ENCODE results near the gene GCLM. TPM values are rescaled to one million over a fixed set of nuclear protein-coding genes. Genes with fewer than 3 reads are reported as not detected.
"Not testable (repeated sequence)": the region's sequence is repeated elsewhere in the genome, so short reads cannot be mapped to it uniquely, and the experiment has no call there.

The GCLM gene
- polyA plus RNA-seq, 1 donor (not counting 4 experiments of a cell fraction or from before 2014, with no cell fraction given), result 41.8 TPM

GRCh38 chr1:93864175-93864574 is 45.1 kb downstream of the GCLM start:
- Histone ChIP-seq H2AFZ (ENCODE audit: control insufficient read depth, low read length) (no peak overlapping the region), H3K79me2 (ENCODE audit: control insufficient read depth, insufficient read depth, low read length) (no peaks in the 10 kb centered on the region), H3K4me3 (ENCODE audit: control insufficient read depth in 2 of 3, extremely low read depth in 1 of 3, insufficient read depth in 2 of 3, low read depth in 1 of 3, low read length in 3 of 3) (no peak overlapping the region), H3K4me1 (ENCODE audit: control insufficient read depth, extremely low read depth, insufficient read depth, low read length) (no peaks in the 10 kb centered on the region), H3K9me1 (ENCODE audit: control insufficient read depth, extremely low read depth, insufficient read depth, low read length) (no peaks in the 10 kb centered on the region), H4K20me1 (ENCODE audit: control insufficient read depth, extremely low read depth, insufficient read depth, low read length) (no peaks in the 10 kb centered on the region), H3K4me2 (ENCODE audit: control insufficient read depth, extremely low read depth, insufficient read depth, low read depth, low read length) (no peak overlapping the region), H3K27ac (ENCODE audit: control insufficient read depth, insufficient read depth, low read length) (no peak overlapping the region), H3K9ac (ENCODE audit: control insufficient read depth, extremely low read depth, insufficient read depth, low read length) (no peak overlapping the region), H3K9me3 (ENCODE audit: control insufficient read depth, low read depth, low read length) (no peaks in the 10 kb centered on the region), H3K36me3 (ENCODE audit: control insufficient read depth in 2 of 2, extremely low read depth in 1 of 2, insufficient read depth in 2 of 2, low read length in 2 of 2) (peaks cover 3 to 4% of the 10 kb centered on the region in 2 experiments), H3K27me3 (ENCODE audit: control insufficient read depth, extremely low read depth, insufficient read depth, low read length) (no peaks in the 10 kb centered on the region)
- TF ChIP-seq EZH2 (IDR thresholded peaks at IDR 0.05; ENCODE audit: low read length), result no peak
- no peak for TF ChIP-seq CTCF (optimal IDR thresholded peaks at IDR 0.05 in 1 of 3, IDR thresholded peaks at IDR 0.05 in 1 of 3, conservative IDR thresholded peaks at IDR 0.05 in 1 of 3; ENCODE audit: extremely low read depth in 1 of 3, insufficient read depth in 2 of 3, low read length in 3 of 3)
- FAIRE-seq (no peak), DNase-seq (ENCODE audit: low read depth, low spot score) (no peak)
- dilution Hi-C loops (cut with MboI; ENCODE audit: extremely low pct_ligation_motif_present, low sequenced_read_pairs), result no loop called here

- FAIRE-seq; H3K4me3 ChIP-seq (ENCODE audit: control insufficient read depth in 2 of 3, extremely low read depth in 1 of 3, insufficient read depth in 2 of 3, low read depth in 1 of 3, low read length in 3 of 3); H3K27me3 ChIP-seq (ENCODE audit: control insufficient read depth, extremely low read depth, insufficient read depth, low read length); H4K20me1 ChIP-seq (ENCODE audit: control insufficient read depth, extremely low read depth, insufficient read depth, low read length); DNase-seq (ENCODE audit: low read depth, low spot score); dilution Hi-C loops (cut with MboI; ENCODE audit: extremely low pct_ligation_motif_present, low sequenced_read_pairs); H3K9me1 ChIP-seq (ENCODE audit: control insufficient read depth, extremely low read depth, insufficient read depth, low read length); H3K9ac ChIP-seq (ENCODE audit: control insufficient read depth, extremely low read depth, insufficient read depth, low read length); H3K4me2 ChIP-seq (ENCODE audit: control insufficient read depth, extremely low read depth, insufficient read depth, low read depth, low read length); H3K4me1 ChIP-seq (ENCODE audit: control insufficient read depth, extremely low read depth, insufficient read depth, low read length); H3K36me3 ChIP-seq (ENCODE audit: control insufficient read depth in 2 of 2, extremely low read depth in 1 of 2, insufficient read depth in 2 of 2, low read length in 2 of 2); H2AFZ ChIP-seq (ENCODE audit: control insufficient read depth, low read length); H3K9me3 ChIP-seq (ENCODE audit: control insufficient read depth, low read depth, low read length); H3K27ac ChIP-seq (ENCODE audit: control insufficient read depth, insufficient read depth, low read length); H3K79me2 ChIP-seq (ENCODE audit: control insufficient read depth, insufficient read depth, low read length): not testable (repeated sequence)
These were observed 51.6 kb downstream of the GCLM start for GRCh38 chr1:93857653-93858052.

- FAIRE-seq; H3K27ac ChIP-seq (ENCODE audit: control insufficient read depth, insufficient read depth, low read length); H3K4me1 ChIP-seq (ENCODE audit: control insufficient read depth, extremely low read depth, insufficient read depth, low read length); H3K79me2 ChIP-seq (ENCODE audit: control insufficient read depth, insufficient read depth, low read length); H2AFZ ChIP-seq (ENCODE audit: control insufficient read depth, low read length); H3K9me1 ChIP-seq (ENCODE audit: control insufficient read depth, extremely low read depth, insufficient read depth, low read length); H3K36me3 ChIP-seq (ENCODE audit: control insufficient read depth in 2 of 2, extremely low read depth in 1 of 2, insufficient read depth in 2 of 2, low read length in 2 of 2); DNase-seq (ENCODE audit: low read depth, low spot score); dilution Hi-C loops (cut with MboI; ENCODE audit: extremely low pct_ligation_motif_present, low sequenced_read_pairs); H3K4me3 ChIP-seq (ENCODE audit: control insufficient read depth in 2 of 3, extremely low read depth in 1 of 3, insufficient read depth in 2 of 3, low read depth in 1 of 3, low read length in 3 of 3); H3K9ac ChIP-seq (ENCODE audit: control insufficient read depth, extremely low read depth, insufficient read depth, low read length); H3K4me2 ChIP-seq (ENCODE audit: control insufficient read depth, extremely low read depth, insufficient read depth, low read depth, low read length); H3K9me3 ChIP-seq (ENCODE audit: control insufficient read depth, low read depth, low read length); H4K20me1 ChIP-seq (ENCODE audit: control insufficient read depth, extremely low read depth, insufficient read depth, low read length); H3K27me3 ChIP-seq (ENCODE audit: control insufficient read depth, extremely low read depth, insufficient read depth, low read length): not testable (repeated sequence)
These were observed 53.2 kb downstream of the GCLM start for GRCh38 chr1:93855983-93856382.
